Thymus (tissue), 11 donors: ENCODE data around the gene AGPAT4. TPM values are rescaled to one million over a fixed set of nuclear protein-coding genes. Genes with fewer than 3 reads are reported as not detected.

Source experiments
- DNase-seq, 9 donors: peaks; one replicate each; pipeline ENCODE4 v3.0.0-alpha.2; 2013; ENCODE audit warnings: low spot score in 9 of 9, low read depth in 6 of 9, missing footprints in 1 of 9
- H3K27ac ChIP-seq, 2 donors: one replicate each; pipeline ENCODE4 v1.5.1; 2013; ENCODE audit warnings: control low read depth in 1 of 2, low read depth in 1 of 2, low read length in 1 of 2, mild to moderate bottlenecking in 1 of 2, moderate library complexity in 1 of 2
- H3K27me3 ChIP-seq, 2 donors: one replicate each; pipeline ENCODE4 v1.5.1; 2013; ENCODE audit warnings: low read length in 1 of 2; ENCODE audit not compliant: control insufficient read depth in 2 of 2, insufficient read depth in 1 of 2
- H3K36me3 ChIP-seq, 2 donors: one replicate each; pipeline ENCODE4 v1.5.1; 2013; ENCODE audit warnings: low read length in 1 of 2, mild to moderate bottlenecking in 1 of 2, moderate library complexity in 1 of 2; ENCODE audit not compliant: control insufficient read depth in 2 of 2, insufficient read depth in 2 of 2
- H3K4me1 ChIP-seq, 2 donors: one replicate each; pipeline ENCODE4 v1.5.1; 2013; ENCODE audit warnings: low read length in 2 of 2; ENCODE audit not compliant: control insufficient read depth in 2 of 2, insufficient read depth in 2 of 2
- H3K4me3 ChIP-seq, 2 donors: one replicate each; pipeline ENCODE4 v1.5.1; 2013; ENCODE audit warnings: low read length in 2 of 2, control low read depth in 1 of 2, mild to moderate bottlenecking in 1 of 2
- H3K9me3 ChIP-seq, 2 donors: one replicate each; pipeline ENCODE4 v1.5.1; 2013; ENCODE audit warnings: low read length in 1 of 2, mild to moderate bottlenecking in 1 of 2; ENCODE audit not compliant: control insufficient read depth in 2 of 2, insufficient read depth in 1 of 2
- WGBS: extraction: QIAGEN DNeasy Blood & Tissue Kit; methylation state at CpG from one replicate; pipeline ENCODE4 v1.1.7; 2013; 5-methylcytosine and 5-hydroxymethylcytosine counted together
- polyA plus RNA-seq: library from polyadenylated mRNA; stranded (reverse); fragments of 200-250 nt; gene quantifications from one replicate; pipeline ENCODE4 v1.2.3, GENCODE V29; 2013
- total RNA-seq: library from RNA; stranded (reverse); fragments of 120-200 nt; gene quantifications from one replicate; pipeline ENCODE4 v1.2.4, GENCODE V29; 2013
- donor health status: healthy.

AGPAT4 gene
- total and polyA plus RNA-seq, 2 donors = 2.7 to 2.9 TPM

DNA sequence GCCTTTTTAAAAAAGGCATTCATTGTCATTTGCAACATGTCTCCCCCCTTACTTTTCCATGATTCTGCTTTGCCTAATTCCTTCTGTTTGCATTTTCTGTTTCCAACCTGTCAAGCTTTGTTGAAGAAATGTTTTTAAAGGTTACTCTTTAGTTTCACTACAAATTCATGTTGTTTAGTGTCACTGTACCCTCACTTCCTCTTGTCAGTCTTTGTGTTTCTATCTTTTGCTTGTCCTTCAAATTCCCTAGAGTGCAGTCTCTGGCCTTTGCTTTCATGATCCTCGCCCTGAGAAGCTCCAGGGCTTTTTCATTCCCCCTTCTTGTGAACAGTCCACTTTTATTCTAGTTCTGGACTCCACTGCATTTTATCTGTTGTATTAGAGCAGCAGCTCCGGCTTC lies 191.6 kb downstream of the AGPAT4 start:
- 96% methylated on average over 2 of the region's 2 CpGs for WGBS
- Histone ChIP-seq H3K36me3 (peaks cover 43 to 80% of the 10 kb centered on the region in 2 donors), H3K4me1 (no peaks in the 10 kb centered on the region), H3K4me3 (no peak overlapping the region), H3K27me3 (no peaks in the 10 kb centered on the region), H3K9me3 (no peaks in the 10 kb centered on the region), H3K27ac (no peak overlapping the region)
- DNase-seq = no peak

DNA sequence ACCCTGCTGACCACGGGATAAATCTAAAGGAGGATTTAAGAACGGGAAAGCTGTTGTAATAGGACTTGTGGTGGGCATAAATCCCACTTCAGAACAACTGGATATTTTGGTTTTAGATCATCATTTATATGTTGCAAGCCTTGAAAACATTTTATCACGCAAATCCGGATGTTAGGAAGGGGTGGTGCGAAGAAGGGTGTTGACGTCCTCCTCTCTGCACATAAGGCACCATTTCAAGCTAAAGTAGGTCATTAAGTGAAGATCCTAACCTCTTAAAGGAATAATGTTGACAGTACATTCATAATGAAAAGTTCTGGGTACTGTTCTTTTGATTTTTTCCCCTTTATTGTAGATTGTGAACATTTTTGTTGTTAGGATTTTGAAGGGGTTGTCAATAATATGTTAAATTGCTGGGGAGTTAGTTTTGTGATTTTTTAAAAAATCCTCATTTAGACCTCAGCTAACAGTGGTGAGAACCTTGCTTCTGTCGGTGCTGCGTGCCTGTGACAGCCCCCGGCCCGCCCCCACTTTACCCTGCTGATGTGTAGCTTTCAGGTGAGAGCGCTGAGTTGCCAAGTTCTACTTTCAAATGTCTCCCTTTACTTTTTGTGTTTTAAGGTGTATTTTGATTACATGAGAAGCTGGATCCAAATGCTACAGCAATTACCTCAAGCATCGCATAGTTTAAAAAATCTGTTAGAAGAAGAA lies 193.4 kb downstream of the AGPAT4 start:
- 97% methylated on average over 12 of the region's 12 CpGs for WGBS
- H3K27me3 ChIP-seq = no peaks in the 10 kb centered on the region
- no peaks in the 10 kb centered on the region for H3K9me3 ChIP-seq
- H3K4me1 ChIP-seq = peaks cover 0 to 3% of the 10 kb centered on the region in 2 donors
- H3K27ac ChIP-seq = no peak overlapping the region
- no peak overlapping the region for H3K4me3 ChIP-seq
- DNase-seq = no peak
- peaks cover 37 to 72% of the 10 kb centered on the region in 2 donors for H3K36me3 ChIP-seq
